B cell (primary cell): Measurements from ENCODE around the gene ABCC3. TPM values are rescaled to one million over a fixed set of nuclear protein-coding genes. Genes with fewer than 3 reads are reported as not detected.

Source experiments
- ATAC-seq: fragments of 200-7000 bp; cut with Tn5 transposase; one replicate; pipeline ENCODE4 v1.10.0; 2021; ENCODE audit warnings: low read depth, mild to moderate bottlenecking, moderate number of reproducible peaks, moderate library complexity
- CTCF ChIA-PET: fragments of 350-600 bp; sonication (Branson Sonifier 250); formaldehyde crosslinking; loops from one replicate; lab custom pipeline; 2021; ENCODE audit warnings: antibody characterized with exemption, inconsistent platforms; lab: Charles Lee
- POLR2A ChIA-PET: fragments of 350-600 bp; sonication (Branson Sonifier 250); formaldehyde crosslinking; loops from one replicate; lab custom pipeline; 2021; ENCODE audit warnings: antibody characterized with exemption; lab: Charles Lee
- DNase-seq: peaks from one replicate; pipeline ENCODE4 v3.0.0; 2013
- H2AFZ ChIP-seq: 2 replicates; pipeline ENCODE4 v1.6.1; 2012; ENCODE audit warnings: mild to moderate bottlenecking, low read depth, low read length; ENCODE audit not compliant: insufficient read depth, poor library complexity, severe bottlenecking
- H3K27ac ChIP-seq, 2 donors: 1 replicate in 1 of 2; 2 replicates in 1 of 2; pipeline ENCODE4 v1.5.1; 2012 to 2013; ENCODE audit warnings: low read length in 2 of 2, mild to moderate bottlenecking in 2 of 2, moderate library complexity in 1 of 2
- H3K27me3 ChIP-seq, 4 experiments: fragments of 200-600 bp in 1 of 4; sonication (generic) in 1 of 4; replicated peaks in 1 of 4; 1 replicate in 2 of 4; 2 replicates in 2 of 4; pipeline versions ENCODE4 v1.6.1 to v1.7.0; 2013 to 2016; ENCODE audit warnings: low read length in 3 of 4, mild to moderate bottlenecking in 2 of 4, mixed read lengths in 1 of 4, moderate library complexity in 1 of 4; ENCODE audit not compliant: insufficient read depth in 4 of 4, control insufficient read depth in 3 of 4; ENCODE audit errors: control extremely low read depth in 1 of 4
- H3K36me3 ChIP-seq, 2 experiments: replicated peaks in 1 of 2; 1 replicate in 1 of 2; 2 replicates in 1 of 2; pipeline versions ENCODE4 v1.6.1 to v1.7.1; 2013; ENCODE audit warnings: low read length in 1 of 2; ENCODE audit not compliant: insufficient read depth in 2 of 2, control insufficient read depth in 1 of 2; ENCODE audit errors: control extremely low read depth in 1 of 2, extremely low read depth in 1 of 2
- H3K4me1 ChIP-seq, 2 donors: fragments of 200-600 bp in 1 of 2; sonication (generic) in 1 of 2; 1 replicate in 1 of 2; 2 replicates in 1 of 2; pipeline versions ENCODE4 v1.5.1 to v1.6.1; 2013 to 2017; ENCODE audit warnings: low read length in 2 of 2; ENCODE audit not compliant: control insufficient read depth in 2 of 2, insufficient read depth in 2 of 2
- H3K4me2 ChIP-seq: replicated peaks from 2 replicates; pipeline ENCODE3; 2012; ENCODE audit warnings: mild to moderate bottlenecking, low read depth, low read length; ENCODE audit not compliant: poor library complexity, severe bottlenecking
- H3K4me3 ChIP-seq, 5 experiments: fragments of 200-600 bp in 1 of 5; sonication (generic) in 1 of 5; 1 replicate in 3 of 5; 2 replicates in 2 of 5; pipeline versions ENCODE4 v1.5.1 to v1.7.0; 2011 to 2016; ENCODE audit warnings: low read length in 4 of 5, mild to moderate bottlenecking in 4 of 5, low read depth in 2 of 5, control low read depth in 1 of 5, moderate library complexity in 1 of 5; ENCODE audit not compliant: insufficient read depth in 1 of 5; ENCODE audit errors: control extremely low read depth in 1 of 5, extremely low read depth in 1 of 5
- H3K79me2 ChIP-seq: fragments of 200-600 bp; sonication (generic); one replicate; pipeline ENCODE4 v1.6.0; 2016; ENCODE audit warnings: low read length; ENCODE audit not compliant: control insufficient read depth, insufficient read depth
- H3K9ac ChIP-seq: fragments of 200-600 bp; sonication (generic); 2 replicates; pipeline ENCODE4 v1.6.1; 2017; ENCODE audit warnings: mild to moderate bottlenecking, low read length, moderate library complexity
- H3K9me3 ChIP-seq, 3 donors: one replicate each; pipeline versions ENCODE4 v1.6.1 to v1.7.1; 2013; ENCODE audit warnings: low read length in 2 of 3; ENCODE audit not compliant: control insufficient read depth in 2 of 3, insufficient read depth in 1 of 3; ENCODE audit errors: control extremely low read depth in 1 of 3
- H4K20me1 ChIP-seq: 2 replicates; pipeline ENCODE4 v1.6.0; 2012; ENCODE audit warnings: mild to moderate bottlenecking, low read length; ENCODE audit not compliant: insufficient read depth, control insufficient read depth, poor library complexity, severe bottlenecking
- H3K27ac Mint-ChIP-seq: one replicate; pipeline ENCODE4 v1.8.0; 2021; ENCODE audit warnings: mixed read lengths
- H3K27me3 Mint-ChIP-seq: one replicate; pipeline ENCODE4 v1.8.0; 2021; ENCODE audit warnings: mixed read lengths
- H3K4me1 Mint-ChIP-seq: one replicate; pipeline ENCODE4 v1.8.0; 2021; ENCODE audit warnings: mixed read lengths
- H3K4me3 Mint-ChIP-seq: one replicate; pipeline ENCODE4 v1.8.0; 2021; ENCODE audit warnings: mixed read lengths
- H3K9me3 Mint-ChIP-seq: one replicate; pipeline ENCODE4 v1.8.0; 2022; ENCODE audit warnings: mixed read lengths; ENCODE audit not compliant: insufficient read depth
- CTCF ChIP-seq: fragments of 200-600 bp; IDR thresholded peaks from one replicate; pipeline ENCODE4 v1.8.0; 2022; ENCODE audit warnings: antibody characterized with exemption, mild to moderate bottlenecking
- EZH2 ChIP-seq: IDR thresholded peaks from 2 replicates; pipeline ENCODE4 v1.6.1; 2012; ENCODE audit warnings: borderline replicate concordance, low read depth, mild to moderate bottlenecking, moderate library complexity, low read length; ENCODE audit not compliant: insufficient read depth, poor library complexity, severe bottlenecking
- WGBS: methylation state at CpG from one replicate; pipeline ENCODE4 v1.1.5; 2013; ENCODE audit warnings: missing lambda C conversion rate; ENCODE audit not compliant: insufficient coverage; 5-methylcytosine and 5-hydroxymethylcytosine counted together
- intact Hi-C: fragments of 100-400 bp; cut with micrococcal nuclease; formaldehyde crosslinking; loops from one replicate; pipeline ENCODE4 v1.10.0; 2022
- polyA plus RNA-seq: library from polyadenylated mRNA; depleted of rRNA; stranded (reverse); fragments of >200 nt; gene quantifications from 2 replicates; pipeline ENCODE4 v1.2.3, GENCODE V29; 2012
- total RNA-seq, 2 donors: library from RNA; stranded (reverse); fragments of 120-200 nt in 1 of 2; gene quantifications; 1 replicate in 1 of 2; 2 replicates in 1 of 2; pipeline versions ENCODE4 v1.2.3 to v1.2.4, GENCODE V29; 2013 to 2022

Gene ABCC3
- total and polyA plus RNA-seq, 2 donors (not counting 1 experiment from before 2014, with no cell fraction given), result 0.05 to 0.60 TPM

- H3K4me3 ChIP-seq, result no peak overlapping the region
- intact Hi-C loops, result no loop called here
- ATAC-seq (no peak), DNase-seq (no peak)
- peaks cover 0 to 8% (median 0%) of the 10 kb centered on the region in 4 experiments for H3K27me3 ChIP-seq
- TF ChIP-seq EZH2 (no peak), CTCF (no peak)
- no peak overlapping the region for H3K9ac ChIP-seq
- Mint-ChIP-seq H3K4me3 (no peak overlapping the region), H3K4me1 (peaks cover 5% of the 10 kb centered on the region), H3K9me3 (no peaks in the 10 kb centered on the region), H3K27me3 (peaks cover 23% of the 10 kb centered on the region), H3K27ac (no peak overlapping the region)
- no peaks in the 10 kb centered on the region for H4K20me1 ChIP-seq
- H3K4me1 ChIP-seq, result no peaks in the 10 kb centered on the region
- no peak overlapping the region for H3K4me2 ChIP-seq
- CTCF ChIA-PET, result no interaction called here
- H3K9me3 ChIP-seq, result no peaks in the 10 kb centered on the region
- no peaks in the 10 kb centered on the region for H3K36me3 ChIP-seq
- POLR2A ChIA-PET, result no interaction called here
- no peak overlapping the region for H2AFZ ChIP-seq
- H3K79me2 ChIP-seq, result no peaks in the 10 kb centered on the region
- no peak overlapping the region for H3K27ac ChIP-seq
- WGBS, result 47% methylated on average over 16 of the region's 26 CpGs
These were observed 21.4 kb upstream of the ABCC3 start for GRCh38 chr17:50613007-50613992.

GRCh38 chr17:50614471-50615051 lies 20.1 kb upstream of the ABCC3 start:
- WGBS, result 72% methylated on average over 11 of the region's 11 CpGs

More at GRCh38 chr17:50614471-50615051, 20.1 kb upstream of the ABCC3 start:
- intact Hi-C loops, result no loop called here
- H3K27ac Mint-ChIP-seq, result no peak overlapping the region
- peaks cover 0 to 8% (median 0%) of the 10 kb centered on the region in 4 experiments for H3K27me3 ChIP-seq
- DNase-seq (no peak), ATAC-seq (no peak)
- no peaks in the 10 kb centered on the region for H3K4me1 ChIP-seq
- no peak overlapping the region for H3K27ac ChIP-seq
- peaks cover 22% of the 10 kb centered on the region for H3K27me3 Mint-ChIP-seq
- H3K9ac ChIP-seq, result no peak overlapping the region
- H3K9me3 Mint-ChIP-seq, result no peaks in the 10 kb centered on the region
- no peaks in the 10 kb centered on the region for H3K79me2 ChIP-seq
- no peak for TF ChIP-seq CTCF
- TF ChIP-seq EZH2, result no peak
- no peak overlapping the region for H3K4me2 ChIP-seq
- H3K9me3 ChIP-seq, result no peaks in the 10 kb centered on the region
- H3K4me1 Mint-ChIP-seq, result peaks cover 5% of the 10 kb centered on the region
- H4K20me1 ChIP-seq, result no peaks in the 10 kb centered on the region
- ChIA-PET CTCF (no interaction called here), POLR2A (no interaction called here)
- H2AFZ ChIP-seq, result no peak overlapping the region
- H3K36me3 ChIP-seq, result no peaks in the 10 kb centered on the region
- no peak overlapping the region for H3K4me3 ChIP-seq
- no peak overlapping the region for H3K4me3 Mint-ChIP-seq
